VCaP (cell line): ENCODE data around the gene GAS7.

ENCODE experiments used
- H3K27ac ChIP-seq: fragments of 450-650 bp; 2 replicates; pipeline ENCODE4 v1.5.1; 2017
- CTCF ChIP-seq: fragments of 450-650 bp; conservative IDR thresholded peaks from 2 replicates; pipeline ENCODE4 v1.5.1; 2017; ENCODE audit warnings: mild to moderate bottlenecking, moderate library complexity

Gene GAS7

GRCh38 chr17:10198509-10199249 is at the start of gene GAS7:
TSS of gene GAS7 (minus strand) at chr17:10198606.
- no peak for TF ChIP-seq CTCF
- H3K27ac ChIP-seq: no peak within 1 kb of the TSS; the same call in 1 of the 2 replicates

- TF ChIP-seq CTCF: no peak
- no peak overlapping the region for H3K27ac ChIP-seq
These were observed 49.4 kb upstream of the GAS7 start for GRCh38 chr17:10247810-10248209.

GRCh38 chr17:10243883-10244844 is 45.8 kb upstream of the GAS7 start:
- TF ChIP-seq CTCF: no peak
- H3K27ac ChIP-seq: no peak overlapping the region

- no peak overlapping the region for H3K27ac ChIP-seq
- TF ChIP-seq CTCF: no peak
These were observed 43.4 kb upstream of the GAS7 start for GRCh38 chr17:10241781-10242180.

- no peak overlapping the region for H3K27ac ChIP-seq
- TF ChIP-seq CTCF: no peak
These were observed 40.3 kb upstream of the GAS7 start for GRCh38 chr17:10238661-10239060.

GRCh38 chr17:10234033-10234432 is 35.6 kb upstream of the GAS7 start:
- no peak overlapping the region for H3K27ac ChIP-seq
- TF ChIP-seq CTCF: no peak

- no peak overlapping the region for H3K27ac ChIP-seq
- no peak for TF ChIP-seq CTCF
These were observed 34.8 kb upstream of the GAS7 start for GRCh38 chr17:10233161-10233560.
